Neural progenitor cell (in vitro differentiated cells): ENCODE data around the gene FBLN1.

Experiments
- EZH2 ChIP-seq: fragments of 200-600 bp; sonication (generic); IDR thresholded peaks from 2 replicates; pipeline ENCODE4 v1.6.1; 2017; ENCODE audit warnings: antibody characterized with exemption, mild to moderate bottlenecking, moderate library complexity
- TF ChIP-seq, protein P1 (sequence below): fragments of 200-600 bp; sonication (generic); IDR thresholded peaks from 2 replicates; pipeline ENCODE4 v1.5.1; 2017; ENCODE audit warnings: antibody characterized with exemption, mild to moderate bottlenecking

DNA sequence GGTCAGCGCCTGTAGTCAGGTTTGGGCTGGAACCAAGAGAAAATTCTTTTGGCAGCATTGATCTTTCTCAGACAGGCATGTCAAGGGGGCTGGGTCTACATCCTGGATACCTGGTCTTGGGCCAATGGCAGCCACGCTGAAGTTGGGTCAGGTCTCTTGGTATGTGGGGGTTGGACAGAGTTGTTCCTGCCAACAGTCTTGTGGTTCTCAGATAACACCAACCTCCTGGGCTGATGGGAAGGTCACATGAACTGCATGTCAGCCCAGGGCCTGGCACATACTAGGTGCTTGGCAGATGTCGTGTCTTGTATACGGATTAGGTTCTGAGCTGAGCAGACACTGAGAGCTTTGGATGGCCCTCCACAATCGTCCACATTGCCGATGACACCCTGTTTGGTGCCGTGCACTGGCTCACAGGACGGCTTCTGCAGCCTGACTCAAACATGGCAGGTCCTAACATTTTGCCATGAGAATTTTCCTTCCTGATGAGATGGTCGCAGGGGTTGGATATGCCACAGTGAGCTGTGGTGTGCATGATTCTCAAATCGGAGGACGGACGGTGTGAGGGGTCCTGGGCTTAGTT lies 42.0 kb downstream of the FBLN1 start:
- TF ChIP-seq, protein P1, sequence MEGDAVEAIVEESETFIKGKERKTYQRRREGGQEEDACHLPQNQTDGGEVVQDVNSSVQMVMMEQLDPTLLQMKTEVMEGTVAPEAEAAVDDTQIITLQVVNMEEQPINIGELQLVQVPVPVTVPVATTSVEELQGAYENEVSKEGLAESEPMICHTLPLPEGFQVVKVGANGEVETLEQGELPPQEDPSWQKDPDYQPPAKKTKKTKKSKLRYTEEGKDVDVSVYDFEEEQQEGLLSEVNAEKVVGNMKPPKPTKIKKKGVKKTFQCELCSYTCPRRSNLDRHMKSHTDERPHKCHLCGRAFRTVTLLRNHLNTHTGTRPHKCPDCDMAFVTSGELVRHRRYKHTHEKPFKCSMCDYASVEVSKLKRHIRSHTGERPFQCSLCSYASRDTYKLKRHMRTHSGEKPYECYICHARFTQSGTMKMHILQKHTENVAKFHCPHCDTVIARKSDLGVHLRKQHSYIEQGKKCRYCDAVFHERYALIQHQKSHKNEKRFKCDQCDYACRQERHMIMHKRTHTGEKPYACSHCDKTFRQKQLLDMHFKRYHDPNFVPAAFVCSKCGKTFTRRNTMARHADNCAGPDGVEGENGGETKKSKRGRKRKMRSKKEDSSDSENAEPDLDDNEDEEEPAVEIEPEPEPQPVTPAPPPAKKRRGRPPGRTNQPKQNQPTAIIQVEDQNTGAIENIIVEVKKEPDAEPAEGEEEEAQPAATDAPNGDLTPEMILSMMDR: no peak
- TF ChIP-seq EZH2: no peak
